Measurements from ENCODE around the gene CALU.

CALU gene

DNA sequence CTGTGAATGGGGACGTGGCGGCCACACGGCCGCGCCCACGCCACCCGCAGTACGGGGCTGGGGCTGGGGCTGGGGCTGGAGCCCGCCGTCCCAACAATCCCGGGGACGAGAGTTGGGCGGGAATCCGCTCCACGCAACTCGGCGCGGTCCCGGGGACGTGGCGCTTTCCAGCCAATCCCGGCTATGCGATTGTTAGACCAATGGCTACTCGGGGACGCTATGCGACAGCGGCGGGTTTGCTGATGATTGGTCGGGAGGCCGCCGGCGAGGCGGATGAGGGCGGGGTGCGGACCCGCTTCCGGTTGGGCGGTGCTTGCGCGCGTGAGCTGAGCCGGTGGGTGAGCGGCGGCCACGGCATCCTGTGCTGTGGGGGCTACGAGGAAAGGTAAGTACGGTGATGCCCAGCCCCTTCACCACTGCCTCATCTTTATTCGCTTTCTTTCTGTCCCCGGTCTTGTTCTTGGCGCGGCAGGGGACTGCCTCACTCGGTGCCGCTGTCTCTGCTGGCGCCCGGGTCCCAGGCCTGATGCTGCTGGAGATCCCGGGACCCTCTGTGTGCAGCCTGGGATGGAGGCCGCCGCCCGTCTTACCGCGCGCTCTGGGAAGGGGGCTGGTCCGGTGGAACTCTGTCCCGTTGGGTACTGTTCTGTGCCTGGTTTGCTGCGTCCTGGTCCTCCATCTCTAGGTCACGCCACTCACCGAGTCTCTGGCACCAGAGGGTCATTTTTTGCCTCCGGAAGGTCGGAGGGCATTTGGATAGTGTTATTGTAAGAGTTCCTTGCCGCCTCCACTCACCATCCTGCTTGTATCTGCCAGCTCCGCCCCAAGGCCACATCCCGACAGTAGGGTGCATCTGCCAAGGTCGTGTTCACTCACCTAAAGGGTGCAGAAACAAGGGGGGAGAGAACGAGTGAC is at the start of gene CALU:
CALU (plus strand) TSS at position 312 of the 915 bp plus-strand sequence. CDS start 9,225 bp downstream, outside the sequence.
- peak within 1 kb of the TSS; percentile 92 to 94 for H3K27ac ChIP-seq
- H3K4me3 ChIP-seq = peak within 1 kb of the TSS; percentile 82
- TF ChIP-seq, protein P1, sequence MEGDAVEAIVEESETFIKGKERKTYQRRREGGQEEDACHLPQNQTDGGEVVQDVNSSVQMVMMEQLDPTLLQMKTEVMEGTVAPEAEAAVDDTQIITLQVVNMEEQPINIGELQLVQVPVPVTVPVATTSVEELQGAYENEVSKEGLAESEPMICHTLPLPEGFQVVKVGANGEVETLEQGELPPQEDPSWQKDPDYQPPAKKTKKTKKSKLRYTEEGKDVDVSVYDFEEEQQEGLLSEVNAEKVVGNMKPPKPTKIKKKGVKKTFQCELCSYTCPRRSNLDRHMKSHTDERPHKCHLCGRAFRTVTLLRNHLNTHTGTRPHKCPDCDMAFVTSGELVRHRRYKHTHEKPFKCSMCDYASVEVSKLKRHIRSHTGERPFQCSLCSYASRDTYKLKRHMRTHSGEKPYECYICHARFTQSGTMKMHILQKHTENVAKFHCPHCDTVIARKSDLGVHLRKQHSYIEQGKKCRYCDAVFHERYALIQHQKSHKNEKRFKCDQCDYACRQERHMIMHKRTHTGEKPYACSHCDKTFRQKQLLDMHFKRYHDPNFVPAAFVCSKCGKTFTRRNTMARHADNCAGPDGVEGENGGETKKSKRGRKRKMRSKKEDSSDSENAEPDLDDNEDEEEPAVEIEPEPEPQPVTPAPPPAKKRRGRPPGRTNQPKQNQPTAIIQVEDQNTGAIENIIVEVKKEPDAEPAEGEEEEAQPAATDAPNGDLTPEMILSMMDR (IDR thresholded peaks at IDR 0.05) = no peak
- DNase-seq (ENCODE audit: low spot score) = peak; percentile 98

DNA sequence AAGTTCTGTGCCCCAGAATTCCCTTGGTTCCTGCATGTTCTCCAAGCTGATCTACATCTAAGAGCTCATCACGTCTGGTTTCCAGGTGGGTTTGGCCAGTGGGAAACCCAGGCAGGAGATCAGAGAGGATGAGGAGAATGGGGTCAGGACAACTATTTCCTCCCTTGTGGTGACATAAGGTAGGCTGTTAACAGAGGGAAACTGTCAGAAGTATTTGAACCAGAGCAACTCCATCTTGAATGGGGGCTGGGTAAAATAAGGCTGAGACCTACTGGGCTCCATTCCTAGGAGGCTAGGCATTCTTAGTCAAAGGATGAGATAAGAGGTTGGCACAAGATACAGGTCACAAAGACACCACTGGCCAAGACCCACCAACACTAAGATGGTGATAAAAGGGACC is 47.9 kb upstream of the CALU start:
- DNase-seq (ENCODE audit: low spot score) = no peak

DNA sequence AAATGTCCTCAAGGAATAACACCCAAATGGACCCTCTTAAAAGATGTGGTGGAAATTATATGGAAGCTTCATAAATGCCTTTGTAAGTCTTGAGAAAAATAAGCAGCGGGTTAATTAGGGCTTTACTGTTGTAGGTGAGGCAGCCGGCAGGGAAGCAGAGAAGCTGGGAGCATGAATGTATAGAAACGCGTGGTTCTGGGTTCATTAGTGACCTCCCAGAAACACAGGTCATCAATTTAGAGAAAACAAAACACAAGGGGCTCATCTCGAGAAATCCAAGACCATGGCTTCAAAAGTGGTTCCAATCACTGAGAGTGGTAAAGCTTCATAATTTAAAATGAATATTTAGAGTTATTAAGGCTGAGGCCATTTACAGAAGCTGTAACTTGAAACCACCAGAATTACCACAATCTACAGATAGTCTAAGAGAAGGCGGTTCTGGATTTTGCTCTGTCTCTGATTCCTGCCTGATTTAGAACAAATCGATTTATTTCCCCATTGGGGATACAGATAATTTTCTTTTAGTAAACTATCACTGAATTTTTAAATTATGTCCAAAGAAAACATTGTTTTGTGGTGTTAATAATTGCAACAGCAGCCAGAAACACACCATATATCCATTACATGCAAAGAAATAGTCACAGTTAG is 46.4 kb upstream of the CALU start:
- DNase-seq (ENCODE audit: low spot score) = no peak
- no peak overlapping the region for H3K4me3 ChIP-seq
- no peak overlapping the region for H3K27ac ChIP-seq
- TF ChIP-seq, protein P1 (IDR thresholded peaks at IDR 0.05) = no peak

More for the DNA sequence above, 47.9 kb upstream of the CALU start:
- H3K27ac ChIP-seq = no peak overlapping the region
- H3K4me3 ChIP-seq = no peak overlapping the region
- TF ChIP-seq, protein P1 (IDR thresholded peaks at IDR 0.05) = no peak

DNA sequence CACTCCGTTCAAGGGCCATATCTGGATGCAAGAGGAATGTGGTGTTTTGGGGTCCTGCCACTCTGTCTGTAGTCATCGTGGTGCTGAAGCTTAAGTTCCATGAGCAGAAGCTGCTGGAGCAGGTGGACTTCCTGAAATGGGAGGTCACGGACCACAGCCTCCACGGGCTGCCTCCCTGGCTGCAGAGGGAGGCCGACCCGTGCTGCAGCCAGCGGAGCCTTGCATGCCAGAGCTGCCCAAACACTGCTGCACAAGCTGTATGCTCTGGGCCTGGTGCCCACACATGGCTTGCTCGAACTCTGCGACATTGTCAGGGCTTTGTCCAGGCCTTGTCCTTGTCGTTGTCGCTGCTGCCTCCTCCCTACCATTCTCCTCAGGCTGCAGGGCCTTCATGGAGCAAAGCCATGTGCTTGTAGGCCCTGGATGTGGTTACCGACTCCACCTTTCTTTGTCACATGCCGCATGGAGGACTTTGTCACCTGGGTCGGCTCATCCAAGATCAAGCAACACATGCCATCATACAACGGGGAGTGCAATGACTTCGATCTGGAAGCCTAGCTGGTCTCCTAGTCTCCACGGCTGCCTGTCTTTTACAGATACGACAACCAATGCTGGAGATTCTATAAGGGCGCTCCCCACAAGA is 45.7 kb upstream of the CALU start:
- TF ChIP-seq, protein P1 (IDR thresholded peaks at IDR 0.05) = no peak
- H3K4me3 ChIP-seq = no peak overlapping the region

DNA sequence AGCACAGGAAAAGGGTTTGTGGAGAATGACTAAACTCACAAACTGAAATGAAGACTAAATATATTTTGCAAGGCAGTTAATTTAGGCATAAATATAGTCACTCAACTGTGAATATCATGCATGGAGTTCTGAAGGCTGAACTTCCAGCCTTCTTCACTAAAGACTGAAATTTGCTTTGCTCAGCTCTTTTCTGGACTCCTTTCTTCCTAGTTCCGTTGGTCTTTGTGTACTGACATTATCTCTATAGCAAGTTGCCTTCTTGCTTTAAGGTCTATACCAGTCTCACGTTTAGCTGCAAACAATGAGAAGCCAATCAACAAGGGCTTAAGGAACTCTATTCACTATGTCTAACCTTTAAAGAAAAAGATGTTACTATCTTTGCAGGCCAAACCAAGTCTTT is 44.4 kb upstream of the CALU start:
- no peak overlapping the region for H3K4me3 ChIP-seq
- TF ChIP-seq, protein P1 (IDR thresholded peaks at IDR 0.05) = no peak
- no peak for DNase-seq (ENCODE audit: low spot score)
- no peak overlapping the region for H3K27ac ChIP-seq

More for the DNA sequence above, 45.7 kb upstream of the CALU start:
- no peak overlapping the region for H3K27ac ChIP-seq
- DNase-seq (ENCODE audit: low spot score) = no peak

DNA sequence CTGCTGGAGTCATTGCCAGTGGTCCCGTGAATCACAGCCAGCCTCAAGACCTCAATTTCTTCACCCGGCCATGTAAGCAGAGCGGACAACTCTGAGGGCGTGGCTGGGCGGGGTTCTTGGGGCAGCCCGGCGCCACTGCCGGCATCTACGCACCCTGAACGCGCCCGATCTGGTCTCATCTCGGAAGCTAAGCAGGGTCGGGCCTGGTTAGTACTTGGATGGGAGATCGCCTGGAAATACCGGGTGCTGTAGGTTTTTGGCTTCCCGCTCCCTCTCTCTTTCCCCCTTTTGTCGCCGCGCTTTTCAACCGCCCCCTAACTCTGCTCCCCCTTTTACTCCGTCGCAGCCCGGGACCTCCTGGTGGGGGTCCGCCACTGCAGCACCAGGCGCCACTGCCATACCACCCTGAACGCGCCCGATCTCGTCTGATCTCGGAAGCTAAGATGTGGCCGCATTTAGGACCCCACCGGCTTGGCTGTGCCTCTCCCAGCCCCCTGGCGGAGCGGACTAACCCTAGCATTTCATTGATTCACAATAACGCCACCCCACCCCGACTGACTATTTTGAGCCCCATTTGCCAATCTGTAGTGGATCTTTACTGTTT is 41.8 kb upstream of the CALU start:
- DNase-seq (ENCODE audit: low spot score) = no peak
- TF ChIP-seq, protein P1 (IDR thresholded peaks at IDR 0.05) = no peak
- Histone ChIP-seq H3K4me3 (peak overlapping the region; percentile 51), H3K27ac (no peak overlapping the region)

Measured in coronary artery (tissue), 2 donors.